ENCODE results near the gene SCN3B.

SCN3B gene

DNA sequence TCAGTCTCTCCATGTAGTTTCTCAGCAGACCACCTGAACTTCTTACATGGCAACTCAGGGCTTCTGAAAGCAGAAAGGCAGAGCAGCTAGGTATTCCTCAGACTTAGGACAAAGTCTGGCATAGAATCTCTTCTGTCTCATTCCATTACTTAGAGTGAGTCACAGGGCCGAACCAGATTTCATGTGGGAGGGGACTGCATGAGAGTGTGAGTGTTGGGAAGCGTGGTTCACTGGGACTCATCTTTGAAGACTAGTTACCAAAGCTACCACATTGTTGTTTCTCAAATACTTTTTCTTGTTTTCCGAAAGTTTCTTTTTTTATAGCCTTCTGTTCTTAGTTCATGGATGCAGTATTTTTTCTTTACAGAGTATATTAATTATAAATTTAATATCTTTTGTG, 36.1 kb upstream of the SCN3B start:
- H3K27me3 ChIP-seq (ENCODE audit: insufficient read depth, low read length): no peaks in the 10 kb centered on the region

DNA sequence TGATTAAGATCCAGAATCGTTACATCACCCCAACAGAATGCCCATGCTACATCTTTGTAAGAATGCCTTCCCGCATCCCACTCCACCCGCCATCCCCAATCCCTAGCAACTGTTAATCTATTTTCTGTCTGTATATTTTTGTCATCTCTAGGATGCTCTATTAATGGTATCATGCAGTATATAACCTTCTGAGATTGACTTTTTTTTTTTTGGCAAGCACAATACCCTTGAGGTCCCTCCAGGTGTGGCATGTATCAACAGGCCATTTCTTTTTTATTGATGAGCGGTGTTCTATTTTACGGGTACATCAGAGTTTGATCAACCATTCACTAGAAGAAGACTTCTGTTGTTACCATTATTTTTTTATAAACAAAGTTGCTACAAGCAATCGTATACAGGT, 30.2 kb upstream of the SCN3B start:
- Histone ChIP-seq H3K9me2 (ENCODE audit: low read depth, low read length) (no peaks in the 10 kb centered on the region), H3K27me3 (ENCODE audit: insufficient read depth, low read length) (no peaks in the 10 kb centered on the region)
- no peak for TF ChIP-seq EZH2 (IDR thresholded peaks at IDR 0.05; ENCODE audit: borderline replicate concordance, low read length)
- TF ChIP-seq, protein P1, sequence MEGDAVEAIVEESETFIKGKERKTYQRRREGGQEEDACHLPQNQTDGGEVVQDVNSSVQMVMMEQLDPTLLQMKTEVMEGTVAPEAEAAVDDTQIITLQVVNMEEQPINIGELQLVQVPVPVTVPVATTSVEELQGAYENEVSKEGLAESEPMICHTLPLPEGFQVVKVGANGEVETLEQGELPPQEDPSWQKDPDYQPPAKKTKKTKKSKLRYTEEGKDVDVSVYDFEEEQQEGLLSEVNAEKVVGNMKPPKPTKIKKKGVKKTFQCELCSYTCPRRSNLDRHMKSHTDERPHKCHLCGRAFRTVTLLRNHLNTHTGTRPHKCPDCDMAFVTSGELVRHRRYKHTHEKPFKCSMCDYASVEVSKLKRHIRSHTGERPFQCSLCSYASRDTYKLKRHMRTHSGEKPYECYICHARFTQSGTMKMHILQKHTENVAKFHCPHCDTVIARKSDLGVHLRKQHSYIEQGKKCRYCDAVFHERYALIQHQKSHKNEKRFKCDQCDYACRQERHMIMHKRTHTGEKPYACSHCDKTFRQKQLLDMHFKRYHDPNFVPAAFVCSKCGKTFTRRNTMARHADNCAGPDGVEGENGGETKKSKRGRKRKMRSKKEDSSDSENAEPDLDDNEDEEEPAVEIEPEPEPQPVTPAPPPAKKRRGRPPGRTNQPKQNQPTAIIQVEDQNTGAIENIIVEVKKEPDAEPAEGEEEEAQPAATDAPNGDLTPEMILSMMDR (IDR thresholded peaks at IDR 0.05; ENCODE audit: low read length): no peak

More for the DNA sequence above, 36.1 kb upstream of the SCN3B start:
- Histone ChIP-seq H3K4me2 (ENCODE audit: low read length) (no peak overlapping the region), H4K20me1 (ENCODE audit: insufficient read depth, low read length) (no peaks in the 10 kb centered on the region), H3K9ac (ENCODE audit: low read length) (no peak overlapping the region), H3K79me2 (ENCODE audit: insufficient read depth, low read length) (no peaks in the 10 kb centered on the region), H3K4me1 (ENCODE audit: insufficient read depth, low read length, severe bottlenecking) (no peaks in the 10 kb centered on the region), H3F3A (ENCODE audit: insufficient read depth, low read length) (no peaks in the 10 kb centered on the region), H2AFZ (ENCODE audit: low read length) (no peak overlapping the region), H3K9me2 (ENCODE audit: low read depth, low read length) (no peaks in the 10 kb centered on the region), H3K9me3 (ENCODE audit: low read length) (no peaks in the 10 kb centered on the region), H3K4me3 (ENCODE audit: low read depth, low read length, poor library complexity, severe bottlenecking) (no peak overlapping the region), H3K36me3 (ENCODE audit: insufficient read depth, low read length) (no peaks in the 10 kb centered on the region), H3K27ac (ENCODE audit: low read depth, low read length, poor library complexity, severe bottlenecking) (no peak overlapping the region)
- no peak for TF ChIP-seq EZH2 (IDR thresholded peaks at IDR 0.05; ENCODE audit: borderline replicate concordance, low read length)
- TF ChIP-seq, protein P1 (IDR thresholded peaks at IDR 0.05; ENCODE audit: low read length): no peak

DNA sequence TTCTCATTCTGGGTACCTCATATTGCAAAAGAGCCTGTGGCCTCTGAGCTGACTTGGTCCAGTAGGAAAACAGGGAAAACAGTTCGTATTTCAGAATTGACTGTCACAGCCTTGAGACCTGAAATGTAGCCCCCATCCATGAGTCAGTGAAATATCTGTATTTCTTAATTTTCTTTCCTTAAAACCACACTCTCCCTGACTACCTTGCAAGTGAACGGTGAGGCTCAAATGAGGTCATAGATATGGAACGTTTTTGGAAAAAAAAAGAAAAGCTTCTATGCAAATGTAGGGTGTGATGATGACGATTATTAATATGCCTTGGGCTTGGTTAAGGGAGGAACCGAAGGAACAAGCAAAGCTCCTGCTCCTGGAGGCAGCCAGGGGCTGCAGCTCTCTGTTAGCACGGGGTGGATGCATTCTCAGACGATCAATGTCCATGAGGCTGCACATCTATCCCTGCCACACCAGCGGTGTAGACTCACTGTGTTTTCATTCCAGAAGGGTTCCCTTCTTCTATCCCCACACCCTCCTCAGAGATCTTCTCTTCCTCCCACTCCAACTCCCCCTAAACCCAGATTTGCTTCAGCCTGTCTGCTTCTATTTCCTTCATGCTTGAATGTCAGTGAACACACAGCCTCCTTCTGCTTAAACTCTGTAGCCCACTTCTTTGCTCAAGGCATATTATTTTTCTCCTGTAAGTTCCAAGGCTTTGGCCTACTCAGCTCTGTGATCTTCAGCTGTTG, 29.2 kb upstream of the SCN3B start:
- Histone ChIP-seq H3K9me2 (ENCODE audit: low read depth, low read length) (no peaks in the 10 kb centered on the region), H3K27me3 (ENCODE audit: insufficient read depth, low read length) (no peaks in the 10 kb centered on the region), H3K4me1 (ENCODE audit: insufficient read depth, low read length, severe bottlenecking) (no peaks in the 10 kb centered on the region), H3F3A (ENCODE audit: insufficient read depth, low read length) (no peaks in the 10 kb centered on the region), H3K4me3 (ENCODE audit: low read depth, low read length, poor library complexity, severe bottlenecking) (no peak overlapping the region), H4K20me1 (ENCODE audit: insufficient read depth, low read length) (no peaks in the 10 kb centered on the region), H3K4me2 (ENCODE audit: low read length) (no peak overlapping the region), H3K79me2 (ENCODE audit: insufficient read depth, low read length) (no peaks in the 10 kb centered on the region), H3K9ac (ENCODE audit: low read length) (no peak overlapping the region), H2AFZ (ENCODE audit: low read length) (no peak overlapping the region), H3K9me3 (ENCODE audit: low read length) (no peaks in the 10 kb centered on the region), H3K27ac (ENCODE audit: low read depth, low read length, poor library complexity, severe bottlenecking) (no peak overlapping the region), H3K36me3 (ENCODE audit: insufficient read depth, low read length) (no peaks in the 10 kb centered on the region)
- TF ChIP-seq, protein P1 (IDR thresholded peaks at IDR 0.05; ENCODE audit: low read length): no peak
- TF ChIP-seq EZH2 (IDR thresholded peaks at IDR 0.05; ENCODE audit: borderline replicate concordance, low read length): no peak

More for the DNA sequence above, 30.2 kb upstream of the SCN3B start:
- H3K9me3 ChIP-seq (ENCODE audit: low read length): no peaks in the 10 kb centered on the region
- H3F3A ChIP-seq (ENCODE audit: insufficient read depth, low read length): no peaks in the 10 kb centered on the region
- H3K4me1 ChIP-seq (ENCODE audit: insufficient read depth, low read length, severe bottlenecking): no peaks in the 10 kb centered on the region
- H2AFZ ChIP-seq (ENCODE audit: low read length): no peak overlapping the region
- H3K36me3 ChIP-seq (ENCODE audit: insufficient read depth, low read length): no peaks in the 10 kb centered on the region
- H4K20me1 ChIP-seq (ENCODE audit: insufficient read depth, low read length): no peaks in the 10 kb centered on the region
- H3K79me2 ChIP-seq (ENCODE audit: insufficient read depth, low read length): no peaks in the 10 kb centered on the region
- no peak overlapping the region for H3K27ac ChIP-seq (ENCODE audit: low read depth, low read length, poor library complexity, severe bottlenecking)
- H3K4me2 ChIP-seq (ENCODE audit: low read length): no peak overlapping the region
- H3K4me3 ChIP-seq (ENCODE audit: low read depth, low read length, poor library complexity, severe bottlenecking): no peak overlapping the region
- H3K9ac ChIP-seq (ENCODE audit: low read length): no peak overlapping the region

Data from OCI-LY1 (cell line).